ENCODE data around the gene SLX9.

- no peak for TF ChIP-seq CTCF (conservative IDR thresholded peaks at IDR 0.05; ENCODE audit: low read length)
- no peak for TF ChIP-seq EZH2phosphoT487 (IDR thresholded peaks at IDR 0.05; ENCODE audit: borderline replicate concordance, low read depth, low read length)
Observed at GRCh38 chr21:44918581-44919033, 21.2 kb upstream of the SLX9 start.
